ENCODE measurements around the gene SH2D3A.
A peak's percentile ranks its signal among the peaks of the same experiment; 100 is the strongest.

Gene SH2D3A

GRCh38 chr19:6739390-6739882 lies 27.8 kb downstream of the SH2D3A start, which contains the start of gene TRIP10:
TSS of gene TRIP10 (plus strand) at chr19:6739680. CDS start at chr19:6739762, 82 bp downstream.
- in situ Hi-C loops (cut with MboI; ENCODE audit: low sequenced_read_pairs, unreplicated experiment): loop anchor here (5.0 kb wide), 1 partner anchor 217 kb away; no protein-coding TSS in a partner anchor
- peak; percentile 97 for DNase-seq (ENCODE audit: low spot score)
- TF ChIP-seq CTCF (IDR thresholded peaks at IDR 0.05; ENCODE audit: borderline replicate concordance, control extremely low read depth, extremely low read depth, insufficient read depth, missing control alignments): no peak

- TF ChIP-seq CTCF (IDR thresholded peaks at IDR 0.05; ENCODE audit: borderline replicate concordance, control extremely low read depth, extremely low read depth, insufficient read depth, missing control alignments): no peak
- in situ Hi-C loops (cut with MboI; ENCODE audit: low sequenced_read_pairs, unreplicated experiment): loop anchor here (5.0 kb wide), 1 partner anchor 217 kb away; no protein-coding TSS in a partner anchor
- no peak for DNase-seq (ENCODE audit: low spot score)
Observed at GRCh38 chr19:6738787-6739389, 28.3 kb downstream of the SH2D3A start.

- peak; percentile 75 for TF ChIP-seq CTCF (IDR thresholded peaks at IDR 0.05; ENCODE audit: borderline replicate concordance, control extremely low read depth, extremely low read depth, insufficient read depth, missing control alignments)
- in situ Hi-C loops (cut with MboI; ENCODE audit: low sequenced_read_pairs, unreplicated experiment): loop anchor here (5.0 kb wide), 1 partner anchor 216 kb away; no protein-coding TSS in a partner anchor
- DNase-seq (ENCODE audit: low spot score): peak; percentile 76
Observed at GRCh38 chr19:6737873-6738786, 29.1 kb downstream of the SH2D3A start.

GRCh38 chr19:6737284-6737872 lies 29.9 kb downstream of the SH2D3A start, which contains the start of gene GPR108:
TSS of gene GPR108 (minus strand) at chr19:6737580. CDS start at chr19:6737576, 4 bp downstream.
- in situ Hi-C loops (cut with MboI; ENCODE audit: low sequenced_read_pairs, unreplicated experiment): loop anchor here (5.0 kb wide), 1 partner anchor 215 kb away; no protein-coding TSS in a partner anchor
- DNase-seq (ENCODE audit: low spot score): peak; percentile 97
- TF ChIP-seq CTCF (IDR thresholded peaks at IDR 0.05; ENCODE audit: borderline replicate concordance, control extremely low read depth, extremely low read depth, insufficient read depth, missing control alignments): no peak

GRCh38 chr19:6736917-6737283 lies 30.3 kb downstream of the SH2D3A start:
- no peak for TF ChIP-seq CTCF (IDR thresholded peaks at IDR 0.05; ENCODE audit: borderline replicate concordance, control extremely low read depth, extremely low read depth, insufficient read depth, missing control alignments)
- in situ Hi-C loops (cut with MboI; ENCODE audit: low sequenced_read_pairs, unreplicated experiment): loop anchor here (5.0 kb wide), 1 partner anchor 215 kb away; no protein-coding TSS in a partner anchor

More at GRCh38 chr19:6736917-6737283, 30.3 kb downstream of the SH2D3A start:
- DNase-seq (ENCODE audit: low spot score): no peak
